Right atrium auricular region (tissue), 2 donors: ENCODE data around the gene TMEM37. TPM values are rescaled to one million over a fixed set of nuclear protein-coding genes. Genes with fewer than 3 reads are reported as not detected.
A peak's percentile ranks its signal among the peaks of the same experiment; 100 is the strongest.

Source experiments
- DNase-seq: peaks from one replicate; pipeline ENCODE4 v3.0.0-alpha.2; 2019; ENCODE audit warnings: low spot score
- H3K27ac ChIP-seq, 2 donors: fragments of 200-600 bp; sonication (generic); 1 replicate in 1 of 2; 2 replicates in 1 of 2; pipeline ENCODE4 v1.5.1; 2016 to 2019
- H3K27me3 ChIP-seq, 2 donors: fragments of 200-600 bp; sonication (generic); one replicate each; pipeline versions ENCODE4 v1.5.1 to v1.6.0; 2017 to 2019
- H3K36me3 ChIP-seq: fragments of 200-600 bp; sonication (generic); one replicate; pipeline ENCODE4 v1.5.1; 2016
- H3K4me1 ChIP-seq, 2 donors: fragments of 200-600 bp; sonication (generic); one replicate each; pipeline versions ENCODE4 v1.5.1 to v1.6.0; 2017 to 2019
- H3K4me3 ChIP-seq, 2 donors: fragments of 200-600 bp; sonication (generic); 1 replicate in 1 of 2; 2 replicates in 1 of 2; pipeline ENCODE4 v1.5.1; 2017 to 2019; ENCODE audit warnings: mild to moderate bottlenecking in 1 of 2, moderate library complexity in 1 of 2
- H3K9me3 ChIP-seq, 2 donors: fragments of 200-600 bp; sonication (generic); one replicate each; pipeline ENCODE4 v1.5.1; 2019
- CTCF ChIP-seq, 2 donors: fragments of 200-600 bp; sonication (generic); IDR thresholded peaks; one replicate each; pipeline ENCODE4 v1.5.1; 2019; ENCODE audit warnings: antibody characterized with exemption in 2 of 2
- total RNA-seq, 2 donors: library from RNA; depleted of rRNA; stranded (reverse); fragments of >200 nt; gene quantifications; one replicate each; pipeline ENCODE4 v1.1.0, GENCODE V29; 2016

Gene TMEM37
- total RNA-seq, 2 donors from 2014 or later: 3.3 to 5.4 TPM

GRCh38 chr2:119427756-119428155 is 3.9 kb upstream of the TMEM37 start:
- Histone ChIP-seq H3K9me3 (no peaks in the 10 kb centered on the region), H3K4me1 (peaks cover 0 to 31% of the 10 kb centered on the region in 2 donors), H3K4me3 (no peak overlapping the region), H3K27me3 (no peaks in the 10 kb centered on the region), H3K27ac (no peak overlapping the region), H3K36me3 (no peaks in the 10 kb centered on the region)
- no peak for DNase-seq
- TF ChIP-seq CTCF (IDR thresholded peaks at IDR 0.05): no peak

GRCh38 chr2:119428488-119429224 is 3.0 kb upstream of the TMEM37 start:
- DNase-seq: no peak
- Histone ChIP-seq H3K27me3 (no peaks in the 10 kb centered on the region), H3K4me1 (peaks cover 0 to 31% of the 10 kb centered on the region in 2 donors), H3K36me3 (no peaks in the 10 kb centered on the region), H3K27ac (peak overlapping the region; percentile 21 to 24), H3K4me3 (no peak overlapping the region), H3K9me3 (no peaks in the 10 kb centered on the region)
- no peak for TF ChIP-seq CTCF (IDR thresholded peaks at IDR 0.05)

GRCh38 chr2:119429225-119429981 is 2.3 kb upstream of the TMEM37 start:
- no peak for DNase-seq
- H3K9me3 ChIP-seq: no peaks in the 10 kb centered on the region
- H3K4me1 ChIP-seq: peaks cover 0 to 31% of the 10 kb centered on the region in 2 donors
- H3K36me3 ChIP-seq: no peaks in the 10 kb centered on the region
- H3K27me3 ChIP-seq: no peaks in the 10 kb centered on the region
- H3K4me3 ChIP-seq: no peak overlapping the region
- no peak for TF ChIP-seq CTCF (IDR thresholded peaks at IDR 0.05)
- H3K27ac ChIP-seq: peak overlapping the region; percentile 21 to 36

GRCh38 chr2:119430023-119430498 is 1.6 kb upstream of the TMEM37 start:
- no peak for TF ChIP-seq CTCF (IDR thresholded peaks at IDR 0.05)
- Histone ChIP-seq H3K36me3 (no peaks in the 10 kb centered on the region), H3K27me3 (no peaks in the 10 kb centered on the region), H3K4me1 (peaks cover 0 to 31% of the 10 kb centered on the region in 2 donors), H3K4me3 (no peak overlapping the region), H3K9me3 (no peaks in the 10 kb centered on the region), H3K27ac (peak overlapping the region in 1 of 2 donors; percentile 36)
- no peak for DNase-seq

- no peak for DNase-seq
- Histone ChIP-seq H3K27me3 (no peaks in the 10 kb centered on the region), H3K4me1 (peaks cover 0 to 17% of the 10 kb centered on the region in 2 donors), H3K4me3 (peak overlapping the region; percentile 45 to 57), H3K36me3 (no peaks in the 10 kb centered on the region), H3K9me3 (no peaks in the 10 kb centered on the region), H3K27ac (peak overlapping the region; percentile 43 to 44)
- no peak for TF ChIP-seq CTCF (IDR thresholded peaks at IDR 0.05)
Observed at GRCh38 chr2:119431976-119432850, 559 bp downstream of the TMEM37 start.
